Stomach smooth muscle (tissue), 2 donors: ENCODE data around the gene ADRM1.
A peak's percentile ranks its signal among the peaks of the same experiment; 100 is the strongest.

Experiments
- H3K27ac ChIP-seq: one replicate; pipeline ENCODE4 v1.7.0; 2013; ENCODE audit warnings: mild to moderate bottlenecking, low read length, inconsistent platforms
- H3K27me3 ChIP-seq, 2 donors: one replicate each; pipeline ENCODE4 v1.7.0; 2013; ENCODE audit warnings: low read length in 2 of 2; ENCODE audit not compliant: insufficient read depth in 2 of 2, control insufficient read depth in 1 of 2
- H3K36me3 ChIP-seq, 2 donors: one replicate each; pipeline ENCODE4 v1.7.0; 2013; ENCODE audit warnings: low read length in 2 of 2; ENCODE audit not compliant: control insufficient read depth in 2 of 2, insufficient read depth in 2 of 2
- H3K4me1 ChIP-seq: one replicate; pipeline ENCODE4 v1.7.0; 2013; ENCODE audit warnings: low read length; ENCODE audit not compliant: control insufficient read depth, insufficient read depth
- H3K4me3 ChIP-seq, 2 donors: one replicate each; pipeline ENCODE4 v1.7.0; 2013; ENCODE audit warnings: low read length in 2 of 2
- H3K9ac ChIP-seq, 2 donors: one replicate each; pipeline ENCODE4 v1.7.0; 2013; ENCODE audit warnings: low read length in 2 of 2, mild to moderate bottlenecking in 1 of 2
- H3K9me3 ChIP-seq, 2 donors: one replicate each; pipeline ENCODE4 v1.7.0; 2013; ENCODE audit warnings: low read length in 2 of 2; ENCODE audit not compliant: control insufficient read depth in 2 of 2
- donor health status: healthy.
- donor health status: Pancreatic carcinoma.

Gene ADRM1, protein sequence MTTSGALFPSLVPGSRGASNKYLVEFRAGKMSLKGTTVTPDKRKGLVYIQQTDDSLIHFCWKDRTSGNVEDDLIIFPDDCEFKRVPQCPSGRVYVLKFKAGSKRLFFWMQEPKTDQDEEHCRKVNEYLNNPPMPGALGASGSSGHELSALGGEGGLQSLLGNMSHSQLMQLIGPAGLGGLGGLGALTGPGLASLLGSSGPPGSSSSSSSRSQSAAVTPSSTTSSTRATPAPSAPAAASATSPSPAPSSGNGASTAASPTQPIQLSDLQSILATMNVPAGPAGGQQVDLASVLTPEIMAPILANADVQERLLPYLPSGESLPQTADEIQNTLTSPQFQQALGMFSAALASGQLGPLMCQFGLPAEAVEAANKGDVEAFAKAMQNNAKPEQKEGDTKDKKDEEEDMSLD

GRCh38 chr20:62302341-62303061 is at the start of gene ADRM1:
Gene ADRM1 (plus strand): TSS chr20:62302997. CDS start chr20:62303569, 572 bp downstream.
- Histone ChIP-seq H3K27ac (peak within 1 kb of the TSS; percentile 96), H3K9ac (peak within 1 kb of the TSS; percentile 88 to 89), H3K9me3 (no peaks in the 10 kb centered on the region), H3K4me3 (peak within 1 kb of the TSS; percentile 72 to 83), H3K36me3 (peaks cover 18 to 21% of the 10 kb centered on the region in 2 donors), H3K27me3 (no peaks in the 10 kb centered on the region), H3K4me1 (peaks cover 45% of the 10 kb centered on the region)

- Histone ChIP-seq H3K4me3 (no peak overlapping the region), H3K27ac (no peak overlapping the region), H3K36me3 (peaks cover 12 to 13% of the 10 kb centered on the region in 2 donors), H3K9me3 (no peaks in the 10 kb centered on the region), H3K4me1 (no peaks in the 10 kb centered on the region), H3K27me3 (no peaks in the 10 kb centered on the region), H3K9ac (no peak overlapping the region)
These were observed 49.4 kb upstream of the ADRM1 start for GRCh38 chr20:62253398-62253797.

- Histone ChIP-seq H3K4me3 (no peak overlapping the region), H3K9me3 (no peaks in the 10 kb centered on the region), H3K4me1 (peaks cover 4% of the 10 kb centered on the region), H3K36me3 (peaks cover 12 to 14% of the 10 kb centered on the region in 2 donors), H3K27ac (no peak overlapping the region), H3K27me3 (no peaks in the 10 kb centered on the region), H3K9ac (no peak overlapping the region)
These were observed 48.6 kb upstream of the ADRM1 start for GRCh38 chr20:62254021-62254724.

DNA sequence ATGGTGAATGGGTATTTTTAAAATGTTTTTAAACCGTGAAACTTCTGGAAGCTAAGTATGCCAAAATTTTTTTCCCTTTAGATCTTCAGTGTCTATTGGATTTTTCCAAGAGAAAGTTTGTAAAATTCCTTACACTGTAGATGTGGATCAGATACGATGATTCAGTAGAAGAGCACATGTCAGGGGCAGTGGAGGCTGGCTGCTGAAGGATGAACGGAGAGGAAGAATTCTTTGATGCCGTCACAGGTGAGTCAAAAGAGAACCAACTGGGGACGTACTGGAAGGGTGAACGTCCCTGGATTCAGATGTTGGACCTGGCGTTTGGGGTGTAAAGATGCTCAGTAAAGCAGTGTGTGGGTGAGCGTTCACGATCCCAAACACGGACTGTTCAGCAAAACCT is 46.8 kb upstream of the ADRM1 start:
- Histone ChIP-seq H3K27ac (no peak overlapping the region), H3K27me3 (no peaks in the 10 kb centered on the region), H3K4me3 (no peak overlapping the region), H3K9me3 (no peaks in the 10 kb centered on the region), H3K4me1 (peaks cover 4% of the 10 kb centered on the region), H3K36me3 (peaks cover 17 to 20% of the 10 kb centered on the region in 2 donors), H3K9ac (no peak overlapping the region)

DNA sequence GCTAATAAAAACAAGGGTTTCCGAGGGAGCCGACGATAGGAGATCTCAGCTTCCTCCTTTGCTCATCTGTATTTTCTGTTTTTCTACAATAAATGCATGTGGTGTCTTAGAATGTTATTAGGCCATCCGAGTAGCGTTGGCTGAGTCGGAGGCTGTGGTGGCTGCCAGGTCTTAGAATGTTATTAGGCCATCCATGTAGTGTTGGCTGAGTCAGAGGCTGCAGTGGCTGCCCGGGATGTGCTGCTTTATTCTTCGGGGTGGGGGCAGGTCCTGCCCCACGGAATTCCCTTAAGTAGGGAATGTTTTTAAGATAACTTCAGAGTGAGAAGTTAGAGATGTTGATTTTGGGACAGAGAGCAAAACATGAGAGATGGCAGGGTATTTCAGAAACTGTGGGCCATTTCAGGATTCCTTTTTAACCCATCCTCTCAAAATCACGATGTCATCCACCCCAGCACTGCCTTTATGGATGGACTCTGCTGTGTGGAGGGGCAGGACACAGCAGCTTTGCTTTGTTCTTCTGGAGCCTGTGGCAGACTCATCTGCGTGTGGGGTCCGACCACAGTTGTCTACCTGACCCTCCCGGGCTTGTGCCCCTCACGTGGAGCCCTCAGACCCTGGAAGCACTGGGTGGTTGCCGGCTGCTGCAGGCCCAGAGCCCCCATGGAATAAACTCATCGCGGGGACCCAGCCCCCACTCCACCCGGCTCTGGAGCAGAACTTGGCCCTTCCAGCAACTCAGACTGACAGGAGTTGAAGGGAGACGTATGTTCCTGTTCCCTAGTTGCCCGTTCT is 44.1 kb upstream of the ADRM1 start:
- Histone ChIP-seq H3K27ac (no peak overlapping the region), H3K36me3 (peaks cover 32 to 40% of the 10 kb centered on the region in 2 donors)

DNA sequence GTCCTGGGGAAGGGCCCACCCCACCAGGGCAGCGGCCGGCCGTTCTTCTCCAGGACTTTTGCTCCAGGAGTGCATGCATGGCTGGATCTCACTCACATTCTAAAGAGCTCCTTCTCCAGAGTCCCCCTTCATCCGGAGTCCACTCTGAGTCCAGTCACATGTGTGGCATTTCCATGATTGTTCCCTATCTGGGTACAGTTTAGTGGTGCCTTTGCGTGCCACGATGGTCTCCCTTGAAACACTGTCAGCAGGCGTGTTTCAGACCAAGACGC is 43.6 kb upstream of the ADRM1 start:
- H3K4me3 ChIP-seq, result no peak overlapping the region
- H3K27me3 ChIP-seq, result no peaks in the 10 kb centered on the region
- H3K27ac ChIP-seq, result no peak overlapping the region
- peaks cover 4% of the 10 kb centered on the region for H3K4me1 ChIP-seq
- H3K9ac ChIP-seq, result no peak overlapping the region
- no peaks in the 10 kb centered on the region for H3K9me3 ChIP-seq
- peaks cover 36 to 44% of the 10 kb centered on the region in 2 donors for H3K36me3 ChIP-seq

More for the DNA sequence above, 44.1 kb upstream of the ADRM1 start:
- peaks cover 4% of the 10 kb centered on the region for H3K4me1 ChIP-seq
- no peaks in the 10 kb centered on the region for H3K9me3 ChIP-seq
- H3K4me3 ChIP-seq, result no peak overlapping the region
- H3K9ac ChIP-seq, result no peak overlapping the region
- no peaks in the 10 kb centered on the region for H3K27me3 ChIP-seq

- Histone ChIP-seq H3K27ac (no peak overlapping the region), H3K4me3 (no peak overlapping the region), H3K9ac (no peak overlapping the region), H3K27me3 (no peaks in the 10 kb centered on the region), H3K4me1 (peaks cover 4% of the 10 kb centered on the region), H3K9me3 (no peaks in the 10 kb centered on the region), H3K36me3 (peaks cover 39 to 47% of the 10 kb centered on the region in 2 donors)
These were observed 40.7 kb upstream of the ADRM1 start for GRCh38 chr20:62262064-62262463.

DNA sequence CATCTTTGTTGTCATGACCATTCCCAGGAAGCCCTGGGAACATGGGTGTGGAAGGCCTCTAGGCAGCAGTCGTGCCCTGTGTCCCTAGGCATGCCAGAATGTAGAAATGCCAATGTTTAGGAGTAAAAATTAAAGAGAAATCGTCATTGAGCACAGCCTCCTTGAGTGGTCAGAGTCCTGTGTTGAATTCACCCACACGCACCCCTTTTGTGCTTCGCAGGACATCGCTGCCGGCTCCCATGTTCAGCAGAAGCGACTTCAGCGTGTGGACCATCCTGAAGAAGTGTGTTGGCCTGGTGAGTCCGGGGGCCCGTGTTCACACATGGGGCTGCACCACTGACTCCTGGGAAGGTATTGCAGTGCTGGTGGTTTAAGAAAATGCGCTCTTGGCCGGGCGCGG is 39.4 kb upstream of the ADRM1 start:
- peaks cover 35 to 45% of the 10 kb centered on the region in 2 donors for H3K36me3 ChIP-seq
- no peaks in the 10 kb centered on the region for H3K9me3 ChIP-seq
- no peak overlapping the region for H3K9ac ChIP-seq
- H3K27ac ChIP-seq, result no peak overlapping the region
- H3K27me3 ChIP-seq, result no peaks in the 10 kb centered on the region
- H3K4me3 ChIP-seq, result no peak overlapping the region
- peaks cover 4% of the 10 kb centered on the region for H3K4me1 ChIP-seq

DNA sequence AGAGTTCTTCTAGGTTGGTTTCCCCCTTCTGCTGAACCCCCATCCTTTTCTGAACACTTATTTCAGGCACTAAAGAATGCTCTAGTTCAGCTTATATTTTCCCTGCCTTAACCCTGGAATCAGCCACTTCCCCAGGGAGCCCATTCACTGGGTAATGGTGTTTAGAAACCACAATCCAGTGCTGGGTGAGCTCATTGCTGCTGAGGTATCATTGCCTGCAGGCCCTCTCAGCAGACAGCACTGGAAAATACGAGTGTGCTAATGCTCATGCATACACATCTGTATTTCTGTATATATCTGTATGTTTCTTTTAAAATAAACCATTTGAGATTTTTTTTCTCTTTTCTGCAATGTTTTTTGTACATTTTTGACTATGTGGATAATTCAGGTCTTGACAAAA is 37.4 kb upstream of the ADRM1 start:
- no peaks in the 10 kb centered on the region for H3K4me1 ChIP-seq
- H3K27me3 ChIP-seq, result no peaks in the 10 kb centered on the region
- H3K9me3 ChIP-seq, result no peaks in the 10 kb centered on the region
- H3K36me3 ChIP-seq, result peaks cover 31 to 41% of the 10 kb centered on the region in 2 donors
- no peak overlapping the region for H3K9ac ChIP-seq
- no peak overlapping the region for H3K27ac ChIP-seq
- no peak overlapping the region for H3K4me3 ChIP-seq

GRCh38 chr20:62266340-62266739 is 36.5 kb upstream of the ADRM1 start:
- no peak overlapping the region for H3K27ac ChIP-seq
- peaks cover 31 to 38% of the 10 kb centered on the region in 2 donors for H3K36me3 ChIP-seq
- no peaks in the 10 kb centered on the region for H3K9me3 ChIP-seq

More at GRCh38 chr20:62266340-62266739, 36.5 kb upstream of the ADRM1 start:
- Histone ChIP-seq H3K4me1 (no peaks in the 10 kb centered on the region), H3K4me3 (no peak overlapping the region), H3K9ac (no peak overlapping the region), H3K27me3 (no peaks in the 10 kb centered on the region)
